ACHN (cell line): ENCODE data around the gene DUSP28.
"Not testable (repeated sequence)": the region's sequence is repeated elsewhere in the genome, so short reads cannot be mapped to it uniquely, and the experiment has no call there.

Experiments
- DNase-seq: peaks from one replicate; pipeline ENCODE4 v3.0.0-alpha.2; 2015
- in situ Hi-C: cut with HindIII; loops from 2 replicates; pipeline ENCODE4 v1.10.0; 2017; ENCODE audit warnings: low sequenced_read_pairs, low pct_ligation_motif_present, low pct_unique_long_range_greater_than_20kb

The DUSP28 gene, protein sequence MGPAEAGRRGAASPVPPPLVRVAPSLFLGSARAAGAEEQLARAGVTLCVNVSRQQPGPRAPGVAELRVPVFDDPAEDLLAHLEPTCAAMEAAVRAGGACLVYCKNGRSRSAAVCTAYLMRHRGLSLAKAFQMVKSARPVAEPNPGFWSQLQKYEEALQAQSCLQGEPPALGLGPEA

DNA sequence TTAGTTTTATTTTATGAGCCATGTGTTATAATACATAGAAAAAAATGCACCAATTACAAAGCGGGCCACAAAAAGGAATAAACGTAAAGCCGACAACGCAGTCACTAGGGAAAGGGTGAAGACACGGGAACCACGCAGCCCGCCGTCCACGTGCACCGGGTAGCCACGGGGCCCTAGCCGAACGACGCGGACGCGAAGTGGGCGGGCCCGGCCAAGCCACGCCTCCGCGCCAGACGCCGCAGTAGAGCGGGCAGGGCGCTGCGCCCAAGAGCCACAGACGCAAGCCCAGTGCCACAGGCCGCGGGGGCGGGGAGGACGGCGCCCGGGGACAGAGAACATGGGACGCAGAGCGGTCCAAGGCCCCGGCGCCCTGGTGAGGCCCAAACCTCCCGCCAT, at the start of gene DUSP28:
DUSP28 (plus strand) TSS at position 274 of the 396 bp plus-strand sequence. CDS start 328 bp downstream, outside the sequence.
- DNase-seq: peak; percentile 89
- in situ Hi-C loops: no loop called here

DNA sequence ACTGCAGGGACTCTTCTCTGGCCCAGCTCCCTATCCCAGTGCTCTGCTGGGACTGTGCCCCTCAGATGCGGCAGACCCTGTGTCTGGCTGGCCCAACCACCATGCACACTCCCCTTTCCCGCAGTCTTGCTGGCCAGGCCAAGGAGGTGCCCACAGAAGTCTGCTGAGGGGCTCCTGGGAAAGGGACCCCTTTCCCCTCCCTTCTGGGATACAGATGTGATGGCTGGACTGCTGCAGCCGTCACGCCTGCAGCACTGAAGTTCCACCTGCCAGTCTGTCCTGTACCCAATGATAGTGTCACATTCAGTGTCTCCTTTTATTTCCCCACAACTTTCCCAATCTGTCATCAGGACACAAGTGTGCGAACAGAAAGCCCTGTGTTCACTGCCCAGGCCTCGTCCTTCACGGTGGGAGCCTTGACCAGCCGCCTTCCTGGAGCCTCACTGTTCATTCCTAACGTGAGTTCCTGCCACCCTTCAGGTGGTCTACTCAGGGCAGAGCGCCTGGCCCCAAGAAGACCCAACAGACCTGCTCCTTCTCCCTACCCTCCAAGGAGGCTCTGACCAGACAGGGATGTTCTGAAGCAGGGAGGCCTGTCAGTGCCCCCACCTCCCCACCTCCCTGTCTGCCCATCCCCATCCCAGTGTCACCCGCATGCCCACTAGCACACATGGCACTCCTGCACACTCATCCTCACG, 49.5 kb upstream of the DUSP28 start:
- no peak for DNase-seq
- in situ Hi-C loops: no loop called here

DNA sequence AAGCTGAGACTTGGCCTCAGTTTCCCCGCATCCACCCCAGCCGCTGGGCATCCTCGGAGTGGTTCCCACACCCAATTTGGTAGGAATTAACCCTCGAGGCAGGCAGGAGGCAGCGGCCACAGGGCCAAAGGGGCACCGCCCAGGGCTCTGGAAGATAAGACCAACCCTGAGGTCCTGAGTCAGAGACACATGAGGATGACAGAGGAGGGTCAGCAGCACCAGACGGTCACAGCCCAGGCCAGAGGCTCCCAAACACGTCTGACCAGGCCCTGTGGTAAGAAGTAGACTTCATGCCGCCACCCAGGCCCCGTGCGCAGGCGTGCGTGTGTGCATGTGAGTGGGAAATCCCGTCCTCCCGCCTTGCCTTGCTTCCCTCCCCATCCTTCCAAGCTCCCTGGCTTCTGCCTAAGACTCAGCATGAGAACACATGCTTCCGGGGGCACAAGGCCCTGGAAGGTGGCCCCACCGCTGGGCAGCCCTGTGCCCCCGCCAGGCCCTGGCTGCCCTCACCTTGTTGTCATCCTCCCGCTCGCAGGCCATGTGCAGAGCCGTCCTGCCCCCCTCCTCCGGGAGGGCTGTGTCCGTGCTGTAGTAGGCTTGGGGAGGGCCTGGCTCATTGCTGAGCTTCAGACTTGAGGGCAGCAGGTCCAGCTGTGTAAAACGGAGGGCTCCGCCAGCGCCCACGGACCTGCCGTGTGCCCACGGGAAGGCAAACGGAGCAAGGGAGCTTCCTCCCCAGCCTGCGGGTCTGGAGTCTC, 48.6 kb upstream of the DUSP28 start:
- no peak for DNase-seq
- in situ Hi-C loops: no loop called here

DNA sequence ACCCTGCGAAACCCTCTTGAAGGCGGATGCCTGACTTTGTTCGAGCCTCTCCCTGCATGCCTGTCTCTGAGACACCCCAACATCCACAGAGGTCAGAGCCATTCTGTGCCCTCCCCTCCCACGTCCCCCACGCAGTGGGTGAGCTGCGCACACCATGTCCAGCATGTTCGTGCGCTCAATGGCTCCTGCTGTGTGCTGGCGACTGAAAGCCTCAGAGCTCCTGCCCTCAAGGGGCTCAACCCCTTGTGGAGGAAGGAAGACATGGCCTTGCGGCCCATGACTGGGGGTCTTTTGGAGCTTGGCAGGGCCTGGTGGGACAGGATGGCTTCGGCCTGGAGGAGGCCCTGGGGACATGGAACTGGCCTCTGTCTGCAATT, 48.1 kb upstream of the DUSP28 start:
- in situ Hi-C loops: no loop called here
- DNase-seq: no peak

DNA sequence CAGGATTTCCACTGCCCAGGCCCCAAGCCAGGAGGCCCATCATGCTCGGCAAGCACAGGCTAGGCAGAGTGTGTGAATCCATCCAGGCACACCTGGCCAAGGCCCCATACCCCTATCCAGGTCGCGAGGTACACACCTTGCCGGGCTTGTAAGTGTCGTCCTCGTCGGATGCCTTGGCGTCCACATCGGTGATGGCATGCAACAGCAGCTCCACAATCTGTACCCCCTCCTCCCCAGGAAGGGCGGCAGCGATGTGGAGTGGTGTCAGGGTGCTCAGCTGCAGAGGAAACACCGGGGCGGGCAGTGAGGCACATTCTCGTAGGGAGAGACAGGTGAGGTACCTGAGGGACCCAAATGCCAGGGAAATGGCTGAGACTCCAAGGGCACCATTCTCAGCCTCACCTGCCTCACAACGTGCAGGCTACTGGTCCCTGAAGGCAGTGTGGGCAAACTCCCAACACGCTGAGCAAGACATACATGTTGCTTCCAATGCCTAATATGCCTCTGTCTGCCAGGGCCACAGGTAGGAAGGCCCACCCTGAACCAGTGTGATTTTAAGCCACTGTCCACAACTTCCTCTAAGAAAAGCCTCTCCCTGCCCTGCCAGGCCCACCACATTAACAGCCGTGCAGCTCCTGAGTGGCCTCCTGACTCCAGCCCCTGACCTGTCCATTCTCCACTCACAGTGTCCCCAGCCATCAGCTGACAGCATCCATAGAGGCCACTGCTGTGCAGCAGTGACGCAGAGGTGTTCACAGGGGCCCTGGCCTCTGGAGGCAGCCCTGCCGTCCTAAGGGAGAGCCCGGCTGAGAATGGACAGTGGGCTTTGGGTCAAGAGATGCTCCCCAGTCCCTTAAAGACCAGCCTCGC, 47.3 kb upstream of the DUSP28 start:
- no peak for DNase-seq
- in situ Hi-C loops: no loop called here

DNA sequence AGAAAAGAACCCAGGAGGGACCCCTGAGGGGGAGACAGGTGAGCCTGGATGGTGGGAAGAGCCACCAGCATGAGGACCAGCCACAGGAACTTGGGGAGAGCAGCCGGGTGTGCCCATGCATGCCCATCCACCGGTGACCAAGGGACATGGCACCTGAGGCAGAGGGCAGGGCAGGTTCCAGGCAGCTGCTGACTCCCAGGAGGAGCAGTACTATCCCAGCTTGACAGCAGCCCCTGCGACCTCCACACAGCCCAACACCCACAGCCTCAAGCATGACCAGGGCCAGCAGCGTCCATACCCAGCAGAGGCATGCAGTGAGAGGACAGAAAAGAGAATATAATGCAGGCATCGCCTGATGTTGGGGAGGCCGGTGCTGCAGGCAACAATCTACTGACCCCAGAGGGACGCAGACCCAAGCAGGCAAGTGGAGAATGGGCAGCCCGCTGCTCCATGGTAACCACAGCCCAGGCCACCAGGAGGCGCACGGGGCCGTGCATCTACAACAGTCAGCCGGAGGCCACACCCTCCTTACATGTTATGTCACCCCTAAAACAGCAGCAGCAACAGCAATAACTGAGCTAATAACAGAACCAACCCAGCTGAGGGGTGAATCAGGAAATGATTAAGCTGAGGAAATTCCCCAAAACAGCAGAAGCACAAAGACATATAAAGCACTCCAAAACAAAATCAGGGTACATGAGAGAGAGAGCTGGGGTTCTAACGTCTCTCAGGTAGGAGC, 46.4 kb upstream of the DUSP28 start:
- peak; percentile 83 for DNase-seq
- in situ Hi-C loops: no loop called here

DNA sequence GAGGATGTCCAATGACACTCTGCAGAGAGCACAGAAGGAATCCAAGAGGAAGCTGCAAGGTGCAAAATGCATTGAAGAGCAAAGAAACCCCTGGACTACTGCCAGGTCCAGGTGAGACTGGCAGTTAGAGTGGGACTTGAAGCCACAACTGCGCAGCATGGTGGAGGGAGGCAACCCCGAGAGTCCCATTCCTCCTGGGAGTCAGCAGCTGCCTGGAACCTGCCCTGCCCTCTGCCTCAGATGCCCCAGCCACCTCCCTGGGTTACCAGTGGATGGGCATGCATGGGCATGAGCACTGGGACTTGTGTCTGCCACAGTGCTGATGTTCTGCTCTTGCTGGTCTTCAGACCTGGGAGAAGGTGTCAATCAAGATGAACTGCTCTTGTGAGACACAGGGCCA, 45.5 kb upstream of the DUSP28 start:
- DNase-seq: no peak
- in situ Hi-C loops: no loop called here

DNA sequence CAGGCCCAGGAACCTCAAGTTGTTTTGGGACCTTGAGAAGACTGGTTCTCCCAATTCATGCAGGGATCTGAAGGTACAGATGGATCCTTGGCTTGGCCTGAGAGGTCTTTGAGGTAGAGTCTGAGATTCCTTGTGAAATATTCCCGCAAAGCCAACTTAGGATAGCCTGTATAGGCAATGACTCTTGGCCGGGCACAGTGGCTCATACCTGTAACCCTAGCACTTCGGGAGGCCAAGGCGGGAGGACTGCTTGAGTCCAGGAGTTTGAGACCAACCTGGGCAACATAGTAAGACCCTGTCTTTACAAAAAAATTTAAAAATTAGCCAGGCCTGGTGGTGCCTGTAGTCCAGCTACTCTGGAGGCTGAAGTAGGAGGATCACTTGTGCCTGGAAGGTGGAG, 42.8 kb upstream of the DUSP28 start:
- DNase-seq: no peak
- in situ Hi-C loops: no loop called here

DNA sequence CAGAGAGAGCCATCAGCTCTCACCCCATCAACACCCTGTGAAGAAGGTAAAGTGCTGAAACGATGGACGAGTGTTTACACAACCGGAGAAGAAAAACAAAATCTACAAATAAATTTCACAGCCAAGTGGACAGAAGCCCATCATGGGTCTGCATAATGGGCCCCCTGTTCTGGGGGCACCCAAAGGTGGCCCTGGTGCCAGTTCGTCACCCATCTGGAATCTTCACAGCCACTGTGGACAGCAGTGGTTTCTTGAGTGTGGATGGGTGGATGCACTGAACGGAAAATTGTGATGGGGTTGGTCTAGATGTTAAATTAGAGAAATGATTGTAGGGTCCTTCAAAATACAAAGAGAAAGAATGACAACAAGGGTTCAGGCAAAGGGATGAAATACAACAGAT, 41.2 kb upstream of the DUSP28 start:
- DNase-seq: no peak
- in situ Hi-C loops: no loop called here

DNA sequence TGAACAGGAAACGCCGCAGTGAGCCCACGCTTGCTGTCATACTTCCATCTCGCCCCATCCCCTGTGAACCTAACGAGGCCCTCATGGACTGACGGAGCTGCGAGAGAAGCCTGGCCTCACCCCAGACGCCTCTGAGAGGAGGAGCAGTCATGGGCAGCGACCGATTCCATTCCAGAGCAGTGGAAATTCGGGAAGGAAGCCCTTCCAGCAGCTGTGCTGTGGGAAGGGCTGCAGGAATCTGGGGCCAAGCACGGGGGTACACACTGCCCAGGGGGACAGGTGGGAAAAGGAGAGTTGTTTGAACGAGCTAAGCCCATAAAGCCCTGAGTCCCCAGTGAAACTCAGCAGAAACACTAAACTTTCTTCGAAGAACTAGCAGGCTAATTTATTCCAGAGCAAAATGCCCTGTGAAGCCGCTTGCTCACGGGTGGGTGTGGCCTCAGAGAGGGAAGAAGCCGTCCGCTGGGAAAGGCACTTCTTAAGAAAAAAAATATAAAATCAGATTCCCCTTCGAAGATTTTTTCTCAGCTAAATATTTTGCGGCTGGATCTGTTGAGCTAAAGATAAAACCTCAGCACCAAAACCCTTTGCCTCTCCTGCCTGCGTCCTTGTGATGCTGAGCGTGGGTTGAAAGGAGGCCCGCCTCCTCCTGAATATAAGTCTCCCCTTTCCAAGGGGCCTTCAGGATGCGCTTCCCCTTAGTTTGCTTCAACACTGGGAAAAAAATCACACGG, 40.6 kb upstream of the DUSP28 start:
- no peak for DNase-seq
- in situ Hi-C loops: no loop called here

DNA sequence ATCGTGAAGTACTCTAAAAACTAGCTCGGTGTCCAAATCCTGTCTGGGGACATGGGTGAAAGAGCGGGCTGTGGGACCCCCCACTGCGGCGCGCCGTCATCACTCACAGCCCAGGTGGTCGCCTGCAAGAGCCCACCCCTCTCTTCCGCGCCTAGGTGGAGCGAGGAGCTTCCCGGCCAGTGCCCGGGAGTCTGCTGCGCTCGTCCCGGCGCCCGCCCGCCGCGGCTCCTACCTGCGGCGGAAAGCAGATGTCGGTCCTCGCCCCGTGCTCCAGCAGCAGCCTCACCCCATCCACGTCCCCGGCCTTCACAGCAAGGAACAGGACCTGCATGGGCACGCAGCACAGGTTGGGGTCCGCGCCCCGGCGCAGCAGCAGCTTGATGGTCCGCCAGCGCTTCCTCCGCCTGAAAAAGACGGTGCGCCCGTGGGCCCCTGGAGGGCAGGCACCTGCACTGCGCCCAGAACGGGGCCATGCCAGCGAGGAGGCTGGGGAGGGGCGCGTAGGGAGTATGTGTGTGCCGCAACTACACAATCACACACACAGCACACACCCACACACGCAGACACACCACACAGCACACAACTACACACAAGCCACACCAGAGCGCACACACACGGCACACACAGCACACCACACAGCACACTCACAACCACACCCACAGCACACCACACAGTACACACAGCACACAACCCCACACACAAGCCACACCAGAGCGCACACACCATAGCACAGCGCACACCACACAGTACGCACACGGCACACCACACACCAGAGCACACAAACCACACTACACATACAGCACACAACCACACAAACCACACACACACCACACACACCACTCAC, 39.8 kb upstream of the DUSP28 start:
- in situ Hi-C loops: no loop called here
- no peak for DNase-seq

DNA sequence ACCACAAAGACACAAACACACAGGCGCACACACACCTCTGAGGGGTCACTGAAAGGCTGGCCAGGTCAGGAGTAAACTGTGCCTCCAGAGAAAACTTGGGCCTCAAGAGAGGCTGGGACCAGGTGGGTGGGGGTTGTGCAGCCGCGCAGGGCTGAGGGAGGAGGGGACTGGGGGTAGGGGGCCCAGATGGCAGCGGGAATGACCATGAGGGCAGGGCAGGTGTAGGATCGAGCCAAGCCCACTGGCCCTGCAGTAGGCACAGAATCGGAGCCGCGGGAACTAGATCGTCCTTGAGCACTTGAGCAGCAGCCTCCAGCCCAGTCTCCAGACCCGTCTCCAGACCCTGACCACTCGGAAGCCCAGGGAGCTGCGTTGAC, 39.2 kb upstream of the DUSP28 start:
- in situ Hi-C loops: no loop called here
- DNase-seq: no peak

DNA sequence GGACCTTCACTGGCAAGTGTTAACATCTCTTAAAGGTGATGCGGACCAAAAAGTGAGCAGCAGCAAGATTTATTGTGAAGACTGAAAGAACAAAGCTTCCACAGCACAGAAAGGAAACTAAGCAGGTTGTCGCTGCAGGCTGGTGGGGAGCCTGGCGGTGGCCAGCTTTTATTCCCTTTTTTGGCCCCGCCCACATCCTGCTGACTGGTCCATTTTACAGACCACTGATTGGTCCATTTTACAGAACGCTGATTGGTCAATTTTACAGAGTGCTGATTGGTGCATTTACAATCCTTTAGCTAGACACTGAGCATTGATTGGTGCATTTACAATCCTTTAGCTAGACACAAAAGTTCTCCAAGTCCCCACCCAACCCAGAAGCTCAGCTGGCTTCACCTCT, 38.3 kb upstream of the DUSP28 start:
- DNase-seq, in situ Hi-C loops: not testable (repeated sequence)

DNA sequence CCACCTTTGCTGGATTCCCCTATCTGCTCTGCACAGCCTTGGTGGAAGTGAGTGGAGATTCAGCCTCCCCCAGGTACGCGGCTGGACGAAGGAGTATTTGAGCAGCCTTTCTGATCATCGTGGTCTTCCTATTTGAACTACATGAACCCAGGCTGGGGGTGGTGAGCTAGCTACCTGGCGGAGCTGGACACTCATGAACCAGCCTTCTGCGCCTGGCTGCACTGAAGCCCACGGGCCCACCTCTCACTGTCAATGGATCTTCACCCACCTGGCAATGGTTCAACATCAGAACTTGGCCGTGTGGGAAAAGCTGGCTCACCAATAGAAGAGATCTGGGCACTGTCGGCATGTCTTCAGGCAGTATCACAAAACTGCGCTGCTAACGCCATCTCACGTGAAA, 37.8 kb upstream of the DUSP28 start:
- no peak for DNase-seq
- in situ Hi-C loops: no loop called here

DNA sequence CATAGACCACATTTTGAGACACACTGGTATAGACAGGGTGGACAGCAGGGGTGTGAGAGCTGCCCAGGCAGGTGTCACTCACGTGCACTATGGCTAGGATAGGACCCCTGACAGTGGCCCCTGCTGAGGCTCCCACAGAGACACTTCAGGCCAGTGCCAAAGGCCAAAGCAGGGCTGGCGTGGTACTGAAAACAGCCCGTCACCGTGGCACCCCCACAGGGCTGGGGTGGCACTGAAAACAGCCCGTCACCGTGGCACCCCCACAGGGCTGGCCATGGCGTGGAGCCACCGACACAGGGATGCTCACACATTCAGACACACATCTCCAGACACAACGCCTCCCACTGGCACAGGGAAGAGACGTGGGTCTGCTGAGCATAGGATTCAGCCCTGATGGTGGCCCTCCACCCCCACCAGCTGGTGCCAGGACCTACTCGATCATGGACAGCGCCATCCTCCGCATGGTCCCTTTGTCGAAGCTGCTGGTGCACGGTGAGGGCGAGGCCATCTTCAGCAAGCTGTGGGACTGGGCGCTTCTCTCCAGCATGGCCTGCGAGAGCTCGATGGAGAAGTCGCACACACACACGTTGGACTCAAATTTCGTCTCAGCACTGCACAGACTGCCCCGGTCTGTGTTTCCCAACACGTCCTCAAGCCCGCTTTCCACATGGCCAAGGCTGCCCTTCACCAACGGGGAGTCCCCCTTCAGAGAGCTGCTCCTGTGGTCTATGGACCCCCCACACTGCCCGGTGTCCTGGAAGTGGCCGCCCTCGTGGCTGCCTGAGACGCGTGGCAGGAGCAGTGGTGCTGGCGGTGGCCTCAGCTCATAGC, 36.5 kb upstream of the DUSP28 start:
- no peak for DNase-seq
- in situ Hi-C loops: no loop called here

DNA sequence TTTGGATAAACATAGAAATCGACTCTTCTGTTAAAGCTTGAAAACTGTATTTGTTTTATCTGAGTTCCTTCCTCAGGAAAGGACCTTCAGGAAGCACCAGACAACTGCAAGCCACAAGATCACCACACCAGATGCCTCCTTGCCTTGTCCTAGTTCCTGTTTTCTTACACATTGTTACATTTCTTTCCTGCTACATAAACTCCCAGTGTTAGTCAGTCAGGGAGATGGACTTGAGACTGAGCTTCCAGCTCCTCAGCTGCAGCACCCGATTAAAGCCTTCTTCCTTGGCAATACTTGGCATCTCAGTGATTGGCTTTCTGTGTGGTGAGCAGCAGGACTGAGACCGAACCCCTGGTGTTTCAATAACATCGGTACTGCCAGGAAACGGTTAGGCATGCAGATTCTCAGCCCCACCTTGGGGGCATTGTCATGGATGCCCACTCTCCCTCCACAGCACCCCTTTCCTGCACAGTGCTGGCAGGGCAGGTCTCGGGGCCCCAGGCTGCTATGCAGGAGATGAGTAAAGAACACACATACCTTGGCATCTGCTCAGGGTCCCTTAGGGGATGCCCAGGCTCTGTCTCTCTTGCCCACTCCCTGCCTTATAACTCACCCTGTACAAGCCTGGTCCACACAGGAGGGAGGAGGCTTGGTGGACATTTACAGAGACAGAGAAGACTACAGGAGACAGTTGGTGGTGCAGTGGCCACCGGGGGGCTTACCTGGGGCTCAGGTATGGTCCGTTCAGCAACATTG, 35.0 kb upstream of the DUSP28 start:
- DNase-seq: no peak
- in situ Hi-C loops: no loop called here
